GM19324 (cell line): ENCODE measurements around the gene PCMT1.
"Not testable (repeated sequence)": the region's sequence is repeated elsewhere in the genome, so short reads cannot be mapped to it uniquely, and the experiment has no call there.

Experiments
- ATAC-seq: cut with Tn5 transposase; IDR thresholded peaks from one replicate; pipeline ENCODE4 v1.9.1; 2021; ENCODE audit warnings: mild to moderate bottlenecking, moderate library complexity; ENCODE audit not compliant: unreplicated experiment, low FRiP score

PCMT1 gene

DNA sequence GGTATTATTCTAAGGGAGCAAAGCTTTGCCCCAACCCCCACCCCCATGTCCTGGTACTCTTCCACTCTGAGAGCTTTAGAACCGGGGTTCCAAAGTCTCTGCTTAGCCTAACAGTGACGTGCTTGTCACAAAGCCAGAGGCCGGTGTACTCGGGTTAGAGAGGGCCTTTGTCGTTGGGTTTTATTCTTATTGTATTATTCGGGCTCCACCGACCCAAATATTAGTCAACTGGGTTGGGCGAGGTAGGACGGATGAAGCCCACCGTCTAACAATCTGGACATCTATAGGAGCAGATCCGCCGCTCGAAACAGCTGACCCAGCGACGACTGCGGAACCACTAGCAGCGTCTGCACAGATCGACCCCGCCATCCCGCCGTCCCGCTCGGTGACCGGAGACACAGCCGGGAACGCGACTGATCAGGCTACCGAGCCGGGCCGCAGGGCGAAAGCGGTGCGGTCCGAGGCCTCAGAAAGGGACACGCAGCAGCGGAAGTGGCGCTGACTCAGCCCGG lies 403 bp upstream of the PCMT1 start:
- ATAC-seq: not testable (repeated sequence)

GRCh38 chr6:149750136-149750609 lies 632 bp downstream of the PCMT1 start:
- ATAC-seq: peak; percentile 33

GRCh38 chr6:149751239-149751638 lies 1.7 kb downstream of the PCMT1 start:
- no peak for ATAC-seq

- not testable (repeated sequence) for ATAC-seq
Observed at GRCh38 chr6:149751920-149752319, 2.4 kb downstream of the PCMT1 start.

DNA sequence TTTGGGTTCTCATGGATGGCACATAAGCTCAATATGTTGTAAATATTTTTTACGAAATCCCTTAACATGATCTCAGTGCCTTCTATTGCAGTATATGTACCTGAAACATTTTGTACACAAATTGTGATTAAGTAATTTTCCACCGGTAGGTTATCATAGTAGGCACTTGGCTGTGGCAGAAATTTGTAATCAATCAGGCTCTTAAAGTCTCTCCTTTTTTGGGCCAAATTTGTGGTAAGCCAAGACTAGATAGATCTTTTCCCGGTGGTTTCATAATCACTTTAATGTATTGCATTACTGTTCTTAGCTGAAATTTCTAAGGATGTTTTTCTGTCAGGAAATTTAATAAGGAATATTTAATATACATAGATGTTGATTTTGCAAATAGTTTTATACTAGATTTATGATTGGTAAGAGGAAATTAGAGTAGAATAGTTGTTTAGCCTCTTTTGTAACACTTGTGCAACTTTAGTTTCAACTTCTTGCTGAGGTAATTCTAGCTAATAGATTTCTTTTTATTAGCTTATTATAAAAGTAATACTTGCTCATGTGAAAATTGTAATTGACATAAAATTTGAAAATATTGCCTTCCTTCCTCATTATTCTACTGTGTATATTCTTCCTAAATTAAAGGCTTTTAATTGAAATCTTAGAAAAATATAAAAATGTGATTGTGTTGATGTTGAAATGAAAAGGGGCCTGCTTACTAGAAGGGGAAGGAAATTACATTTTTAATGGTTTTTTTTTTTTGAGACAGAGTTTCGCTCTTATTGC lies 3.2 kb downstream of the PCMT1 start:
- no peak for ATAC-seq

- ATAC-seq: not testable (repeated sequence)
Observed at GRCh38 chr6:149753374-149753637, 3.8 kb downstream of the PCMT1 start.

- ATAC-seq: no peak
Observed at GRCh38 chr6:149754548-149754947, 5.0 kb downstream of the PCMT1 start.

- ATAC-seq: peak; percentile 54
Observed at GRCh38 chr6:149755300-149756260, 6.0 kb downstream of the PCMT1 start.

- no peak for ATAC-seq
Observed at GRCh38 chr6:149756261-149756636, 6.7 kb downstream of the PCMT1 start.

GRCh38 chr6:149761438-149761837 lies 11.9 kb downstream of the PCMT1 start:
- ATAC-seq: peak; percentile 86

DNA sequence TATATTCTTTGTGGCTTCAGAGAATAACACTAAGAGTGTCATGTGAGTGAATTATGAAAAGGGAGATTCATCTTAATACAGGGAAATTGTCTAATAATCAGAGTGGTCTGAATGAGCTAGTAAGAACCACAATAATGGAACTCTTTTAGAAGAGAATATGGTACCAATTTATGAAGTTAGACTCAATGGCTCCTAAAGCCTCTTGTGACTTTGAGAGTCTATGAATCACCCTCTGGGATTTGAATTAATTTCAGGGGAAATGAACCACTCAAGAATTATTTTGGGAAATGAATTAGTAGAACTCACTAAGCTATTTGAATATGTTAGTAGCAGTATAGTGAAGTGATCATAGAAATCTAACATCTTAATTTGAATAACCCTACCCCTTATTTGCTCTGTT lies 14.3 kb downstream of the PCMT1 start:
- no peak for ATAC-seq

GRCh38 chr6:149766156-149766769 lies 16.7 kb downstream of the PCMT1 start:
- ATAC-seq: no peak

DNA sequence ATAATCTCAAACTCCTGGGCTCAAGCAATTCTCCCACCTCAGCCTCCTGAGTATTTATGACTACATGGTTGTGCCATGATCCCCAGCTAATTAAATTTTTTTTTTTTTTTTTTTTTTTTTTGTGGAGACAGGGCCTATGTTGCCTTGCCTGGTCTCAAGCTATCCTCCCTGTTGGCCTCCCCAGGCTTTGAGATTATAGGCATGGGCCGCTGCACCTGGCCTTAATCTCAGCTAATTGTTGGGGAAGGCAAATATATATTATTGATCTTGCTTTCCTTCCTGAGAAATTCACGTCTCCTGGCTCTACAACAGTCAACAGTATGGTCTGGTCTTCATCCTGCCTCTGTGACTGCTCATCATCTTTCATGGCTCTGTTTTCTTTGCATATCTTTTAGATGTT lies 20.1 kb downstream of the PCMT1 start:
- no peak for ATAC-seq

DNA sequence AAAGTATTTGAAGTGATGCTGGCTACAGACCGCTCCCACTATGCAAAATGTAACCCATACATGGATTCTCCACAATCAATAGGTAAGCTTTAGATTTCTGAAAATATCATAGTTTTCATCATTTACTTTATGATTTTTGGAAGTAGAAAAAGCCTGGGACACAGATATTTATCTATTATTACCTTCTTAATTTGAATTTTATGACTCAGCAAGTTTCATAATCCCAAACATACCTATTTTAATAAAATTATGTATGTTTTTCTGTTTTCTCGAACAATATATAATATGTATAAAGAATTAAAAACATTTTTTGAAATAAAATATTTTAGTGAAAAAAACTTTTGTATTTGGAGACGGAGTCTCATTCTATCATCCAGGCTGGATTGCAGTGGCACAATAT lies 21.6 kb downstream of the PCMT1 start:
- ATAC-seq: no peak

DNA sequence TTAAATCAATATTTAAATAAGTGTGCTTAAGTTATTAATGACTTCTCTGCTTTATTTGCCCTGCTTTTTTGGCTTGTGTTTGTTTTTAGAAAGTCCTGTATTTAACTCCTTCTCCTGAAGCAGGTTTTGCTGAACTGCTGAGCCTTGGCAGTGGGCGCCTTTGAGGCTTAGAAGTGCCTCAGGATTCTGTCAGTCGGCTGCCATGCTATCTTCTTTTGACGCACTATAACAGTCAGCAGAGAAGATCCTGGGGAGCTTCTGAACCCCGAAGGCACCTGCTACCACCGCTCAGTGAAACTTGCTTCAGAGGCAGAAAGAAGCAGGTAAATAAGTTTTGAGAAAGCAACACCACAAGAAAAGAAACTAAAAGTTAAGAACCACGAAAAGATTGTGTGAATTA lies 22.4 kb downstream of the PCMT1 start:
- no peak for ATAC-seq

- ATAC-seq: no peak
Observed at GRCh38 chr6:149777624-149778023, 28.1 kb downstream of the PCMT1 start.

- no peak for ATAC-seq
Observed at GRCh38 chr6:149779644-149779963, 30.1 kb downstream of the PCMT1 start.

DNA sequence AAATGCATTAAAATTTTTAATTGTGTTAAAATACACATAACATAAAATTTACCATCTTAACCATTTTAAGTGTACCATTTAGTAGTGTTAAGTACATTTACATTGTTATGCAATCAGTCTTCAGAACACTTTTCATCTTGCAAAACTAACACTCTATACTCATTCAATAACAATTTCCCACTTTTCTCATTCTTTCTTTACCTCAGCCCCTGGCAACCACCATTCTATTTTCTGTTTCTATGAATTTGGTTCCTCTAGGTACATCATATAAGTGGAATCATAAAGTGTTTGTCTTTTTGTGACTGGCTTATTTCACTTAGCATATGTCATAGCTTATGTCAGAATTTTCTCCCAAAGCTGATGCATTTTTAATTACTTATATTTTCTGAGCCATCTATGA lies 32.2 kb downstream of the PCMT1 start:
- no peak for ATAC-seq

DNA sequence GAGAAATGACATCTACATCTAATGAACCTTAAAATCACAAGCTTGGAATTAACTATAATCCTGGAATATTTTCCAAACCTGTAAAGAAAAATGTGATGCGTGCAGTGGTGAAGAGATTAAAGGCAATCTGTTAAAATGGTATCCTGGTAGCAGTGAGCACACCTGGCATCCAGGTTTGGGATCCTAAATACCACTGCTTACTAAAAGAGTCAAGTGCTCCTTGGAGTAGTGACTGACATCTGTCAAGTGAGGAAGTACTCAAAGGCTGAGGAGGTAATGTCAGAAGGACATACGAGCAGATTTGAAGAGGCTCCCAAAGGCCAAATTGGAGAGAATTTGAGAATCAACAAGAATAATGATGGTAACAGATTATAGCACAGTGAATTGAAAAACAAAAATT lies 32.8 kb downstream of the PCMT1 start:
- no peak for ATAC-seq

DNA sequence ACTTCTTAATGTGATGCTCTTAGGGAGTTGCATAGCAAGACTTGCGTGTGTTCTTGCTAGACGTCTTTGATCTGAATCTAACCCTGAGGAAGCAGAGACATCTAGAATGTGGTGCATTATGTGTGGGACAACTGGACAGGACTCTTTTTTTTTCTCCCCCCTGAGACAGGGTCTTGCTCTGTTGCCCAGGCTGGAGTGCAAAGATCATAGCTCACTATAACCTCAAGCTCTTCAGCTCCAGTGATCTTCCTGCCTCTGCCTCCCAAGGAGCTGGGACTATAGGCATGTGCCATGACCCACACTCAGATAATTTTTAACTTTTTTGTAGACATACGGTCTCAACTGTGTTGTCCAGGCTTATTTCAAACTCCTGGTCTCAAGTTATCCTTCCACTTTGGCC lies 34.0 kb downstream of the PCMT1 start:
- no peak for ATAC-seq

GRCh38 chr6:149806127-149806526 lies 56.6 kb downstream of the PCMT1 start:
- no peak for ATAC-seq
